Osteoblast (primary cell): ENCODE measurements around the gene SLC24A4. TPM values are rescaled to one million over a fixed set of nuclear protein-coding genes. Genes with fewer than 3 reads are reported as not detected.

Experiments used
- DNase-seq: peaks from one replicate; pipeline ENCODE4 v3.0.0; 2011; ENCODE audit warnings: low spot score, mixed read lengths; ENCODE audit not compliant: insufficient read length; ENCODE audit errors: missing footprints
- H2AFZ ChIP-seq: 2 replicates; pipeline ENCODE4 v1.6.0; 2011; ENCODE audit warnings: mild to moderate bottlenecking, low read length
- H3K27ac ChIP-seq: 2 replicates; pipeline ENCODE4 v1.5.1; 2011; ENCODE audit warnings: mild to moderate bottlenecking, low read depth, low read length, moderate library complexity
- H3K27me3 ChIP-seq: 2 replicates; pipeline ENCODE4 v1.6.0; 2012; ENCODE audit warnings: mild to moderate bottlenecking, control low read depth, inconsistent platforms, low read length, moderate library complexity; ENCODE audit not compliant: insufficient read depth
- H3K36me3 ChIP-seq: 2 replicates; pipeline ENCODE4 v1.5.1; 2011; ENCODE audit warnings: mild to moderate bottlenecking, low read length, control low read depth, moderate library complexity; ENCODE audit not compliant: insufficient read depth
- H3K4me1 ChIP-seq: 2 replicates; pipeline ENCODE4 v1.5.1; 2011; ENCODE audit warnings: mild to moderate bottlenecking, low read length, control low read depth, moderate library complexity; ENCODE audit not compliant: insufficient read depth
- H3K4me2 ChIP-seq: 2 replicates; pipeline ENCODE4 v1.6.0; 2011; ENCODE audit warnings: mild to moderate bottlenecking, low read length; ENCODE audit not compliant: insufficient read depth
- H3K4me3 ChIP-seq: fragments of 200-600 bp; sonication (generic); 3 replicates; pipeline ENCODE4 v1.5.1; 2012; ENCODE audit warnings: mild to moderate bottlenecking, low read length, inconsistent platforms; ENCODE audit not compliant: insufficient read depth
- H3K79me2 ChIP-seq: 2 replicates; pipeline ENCODE4 v1.6.0; 2012; ENCODE audit warnings: mild to moderate bottlenecking, low read length, control low read depth, inconsistent platforms; ENCODE audit not compliant: insufficient read depth
- H3K9me3 ChIP-seq: 2 replicates; pipeline ENCODE4 v1.5.1; 2011; ENCODE audit warnings: low read depth, low read length, control low read depth
- H4K20me1 ChIP-seq: 2 replicates; pipeline ENCODE4 v1.6.0; 2012; ENCODE audit warnings: mild to moderate bottlenecking, low read length, control low read depth; ENCODE audit not compliant: insufficient read depth
- CTCF ChIP-seq: IDR thresholded peaks from 2 replicates; pipeline ENCODE4 v1.5.1; 2011; ENCODE audit warnings: mild to moderate bottlenecking, low read depth, low read length, moderate library complexity; ENCODE audit errors: extremely low read depth
- total RNA-seq: library from RNA; depleted of rRNA; stranded (reverse); fragments of >200 nt; gene quantifications from 2 replicates; pipeline ENCODE4 v1.2.3, GENCODE V29; 2012

SLC24A4 gene
- total RNA-seq, 1 donor = under 0.01 TPM

DNA sequence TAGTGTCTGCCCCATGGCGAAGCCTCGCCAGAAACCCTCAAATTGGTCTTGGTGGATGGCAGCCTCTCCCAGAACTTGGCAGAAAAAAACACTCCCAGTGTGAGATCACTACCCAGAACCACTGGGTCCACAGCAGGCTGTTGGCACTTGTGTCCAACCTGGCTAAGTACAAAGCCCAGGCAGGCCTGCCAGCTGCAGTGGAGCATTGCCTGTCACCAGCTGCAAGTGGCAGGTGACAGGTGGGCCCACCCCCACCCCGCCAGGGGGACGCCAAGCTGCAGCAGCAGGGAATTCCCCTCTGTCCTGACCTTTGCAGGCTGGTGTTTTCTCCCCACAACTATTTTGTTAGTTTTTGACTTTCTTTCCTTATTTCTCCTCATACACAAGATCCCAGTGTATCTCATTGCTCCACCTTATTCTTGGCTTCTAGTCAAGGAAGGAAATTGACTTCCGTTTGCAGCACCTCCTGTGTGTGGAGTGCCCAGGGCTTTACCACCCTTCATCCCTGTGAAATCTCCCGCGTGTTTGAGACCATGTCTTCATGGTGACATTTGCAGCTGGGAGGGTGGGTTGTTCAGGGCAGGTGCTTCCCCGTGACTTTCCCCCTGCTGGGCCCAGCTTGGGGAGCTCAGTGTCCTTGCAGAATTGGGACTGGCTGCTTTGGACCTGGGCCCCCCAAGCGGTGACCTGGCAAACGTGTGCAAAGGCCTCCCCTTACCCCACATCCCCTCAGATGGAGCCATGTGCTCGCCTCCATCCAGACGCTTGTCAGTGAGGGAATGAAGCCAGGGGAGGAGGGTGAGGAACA lies 116.8 kb downstream of the SLC24A4 start:
- no peak for DNase-seq
- no peaks in the 10 kb centered on the region for H3K36me3 ChIP-seq
- TF ChIP-seq CTCF = no peak
- H3K4me1 ChIP-seq = no peaks in the 10 kb centered on the region
- H3K4me3 ChIP-seq = no peak overlapping the region
- no peaks in the 10 kb centered on the region for H3K9me3 ChIP-seq
- no peaks in the 10 kb centered on the region for H3K79me2 ChIP-seq
- no peaks in the 10 kb centered on the region for H4K20me1 ChIP-seq
- no peak overlapping the region for H3K27ac ChIP-seq
- no peak overlapping the region for H3K4me2 ChIP-seq
- no peaks in the 10 kb centered on the region for H3K27me3 ChIP-seq
- no peak overlapping the region for H2AFZ ChIP-seq

DNA sequence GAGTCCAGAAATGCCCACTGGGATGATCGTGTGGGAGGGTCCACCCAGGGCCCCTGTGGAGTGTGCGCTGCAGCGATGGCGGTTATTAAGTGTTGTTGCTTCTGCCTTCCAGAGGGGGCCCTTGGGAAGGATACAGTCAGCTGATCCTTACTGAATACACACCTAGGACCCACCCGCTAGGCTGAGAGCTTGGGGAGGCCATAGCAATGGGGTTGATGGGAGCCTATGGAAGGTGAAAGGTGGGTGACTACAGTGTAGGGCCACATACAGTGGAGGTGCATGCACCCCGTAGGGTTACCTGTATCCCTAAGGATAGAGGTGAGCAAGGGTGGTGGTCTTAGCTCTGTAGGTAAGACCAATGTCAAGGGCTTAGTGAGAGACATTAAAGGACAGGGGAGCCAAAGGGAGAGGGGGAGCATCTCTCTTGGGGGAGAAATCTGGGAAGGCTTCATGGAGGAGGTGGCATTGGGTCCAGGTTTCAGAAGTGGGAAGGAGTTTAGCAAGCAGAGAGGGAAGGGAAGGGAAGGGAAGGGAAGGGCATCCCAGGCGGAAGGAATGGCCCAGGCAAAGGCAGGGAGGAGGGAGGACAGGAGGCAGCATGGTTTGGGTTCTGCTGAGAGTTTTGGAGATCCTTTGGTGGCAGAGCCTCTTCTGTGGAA lies 117.5 kb downstream of the SLC24A4 start:
- H3K9me3 ChIP-seq = no peaks in the 10 kb centered on the region
- no peak overlapping the region for H3K4me3 ChIP-seq
- H2AFZ ChIP-seq = no peak overlapping the region
- H3K4me2 ChIP-seq = no peak overlapping the region
- no peak for DNase-seq
- no peaks in the 10 kb centered on the region for H3K79me2 ChIP-seq
- H4K20me1 ChIP-seq = no peaks in the 10 kb centered on the region
- no peaks in the 10 kb centered on the region for H3K27me3 ChIP-seq
- TF ChIP-seq CTCF = no peak
- H3K4me1 ChIP-seq = no peaks in the 10 kb centered on the region
- H3K27ac ChIP-seq = no peak overlapping the region
- H3K36me3 ChIP-seq = no peaks in the 10 kb centered on the region

- Histone ChIP-seq H3K4me2 (no peak overlapping the region), H3K36me3 (no peaks in the 10 kb centered on the region), H3K27ac (no peak overlapping the region), H3K4me3 (no peak overlapping the region), H3K79me2 (no peaks in the 10 kb centered on the region), H3K27me3 (no peaks in the 10 kb centered on the region), H3K9me3 (no peaks in the 10 kb centered on the region), H2AFZ (no peak overlapping the region), H3K4me1 (no peaks in the 10 kb centered on the region), H4K20me1 (no peaks in the 10 kb centered on the region)
- TF ChIP-seq CTCF = no peak
- no peak for DNase-seq
Observed at GRCh38 chr14:92441751-92442504, 119.0 kb downstream of the SLC24A4 start.

GRCh38 chr14:92443167-92443566 lies 120.2 kb downstream of the SLC24A4 start:
- no peaks in the 10 kb centered on the region for H3K9me3 ChIP-seq
- peak overlapping the region; percentile 70 for H2AFZ ChIP-seq
- H3K4me1 ChIP-seq = no peaks in the 10 kb centered on the region
- H3K79me2 ChIP-seq = no peaks in the 10 kb centered on the region
- H4K20me1 ChIP-seq = no peaks in the 10 kb centered on the region
- H3K27me3 ChIP-seq = no peaks in the 10 kb centered on the region
- DNase-seq = no peak
- no peak overlapping the region for H3K4me2 ChIP-seq
- TF ChIP-seq CTCF = no peak
- H3K36me3 ChIP-seq = no peaks in the 10 kb centered on the region
- H3K27ac ChIP-seq = no peak overlapping the region
- no peak overlapping the region for H3K4me3 ChIP-seq
